AG08395 (cell line): ENCODE data around the gene NDUFA13.

ENCODE experiments used
- DNase-seq: peaks from one replicate; pipeline ENCODE4 v3.0.0; 2012; ENCODE audit warnings: mixed read lengths, low spot score

Gene NDUFA13

DNA sequence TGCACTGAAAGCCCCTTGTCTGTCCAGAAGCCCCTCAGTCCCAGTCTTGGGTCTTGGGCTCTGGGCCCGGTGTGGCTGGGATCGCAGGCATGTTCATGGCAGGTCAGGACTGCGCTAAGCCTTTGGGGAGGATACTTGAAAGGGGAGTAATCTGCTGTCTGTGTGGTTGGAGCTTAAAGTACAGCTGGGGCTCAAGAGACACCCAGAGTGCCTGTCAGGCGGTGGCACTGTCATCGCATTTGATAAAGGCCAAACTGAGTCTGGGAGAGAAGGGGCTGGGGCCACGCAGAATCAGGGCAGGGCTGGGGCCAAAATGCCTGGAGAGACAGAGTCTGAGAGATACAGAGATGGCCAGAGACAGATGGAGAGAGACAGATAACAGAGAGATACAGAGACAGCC, 17.8 kb downstream of the NDUFA13 start:
- no peak for DNase-seq

- DNase-seq, result no peak
Measured at GRCh38 chr19:19534556-19535265, 18.7 kb downstream of the NDUFA13 start.

DNA sequence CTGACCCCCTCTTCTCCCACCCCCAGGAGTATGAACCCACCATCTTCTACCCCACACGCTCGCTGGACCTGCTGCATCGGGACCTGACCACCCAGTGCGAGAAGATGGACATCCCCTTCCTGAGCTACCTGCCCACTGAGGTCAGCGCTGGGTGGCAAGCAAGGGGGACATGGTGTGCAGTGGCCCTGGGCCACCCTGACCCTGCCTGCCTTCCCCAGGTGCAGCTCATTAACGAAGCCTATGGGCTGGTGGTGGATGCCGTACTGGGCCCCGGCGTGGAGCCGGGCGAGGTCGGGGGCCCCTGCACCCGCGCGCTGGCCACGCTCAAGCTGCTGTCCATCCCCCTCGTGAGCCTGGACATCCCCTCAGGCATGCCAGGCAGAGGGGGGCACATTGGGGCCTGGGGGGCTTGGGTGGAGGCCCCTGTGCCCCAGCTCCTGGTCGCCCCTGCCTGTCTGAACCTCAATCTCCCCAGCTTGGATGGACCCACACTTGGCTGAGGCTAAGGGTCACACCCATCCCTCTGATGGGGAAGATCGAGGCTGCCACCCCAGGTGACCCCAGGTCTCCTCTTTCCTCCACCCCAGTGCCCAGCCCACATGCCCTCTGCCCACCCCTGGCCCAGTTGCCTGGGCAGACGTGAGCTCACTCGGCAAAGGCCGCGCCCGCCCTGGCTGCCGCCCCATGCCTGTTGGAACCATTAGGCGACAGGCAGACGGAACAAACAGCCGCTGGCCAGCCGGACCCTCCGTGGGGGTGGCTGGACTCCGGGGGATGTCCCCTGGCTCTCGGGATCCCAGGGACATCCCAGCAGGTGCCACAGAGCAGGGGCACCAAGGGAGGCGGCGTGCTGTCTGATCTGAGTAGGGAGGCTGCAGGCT, 19.5 kb downstream of the NDUFA13 start:
- no peak for DNase-seq

DNA sequence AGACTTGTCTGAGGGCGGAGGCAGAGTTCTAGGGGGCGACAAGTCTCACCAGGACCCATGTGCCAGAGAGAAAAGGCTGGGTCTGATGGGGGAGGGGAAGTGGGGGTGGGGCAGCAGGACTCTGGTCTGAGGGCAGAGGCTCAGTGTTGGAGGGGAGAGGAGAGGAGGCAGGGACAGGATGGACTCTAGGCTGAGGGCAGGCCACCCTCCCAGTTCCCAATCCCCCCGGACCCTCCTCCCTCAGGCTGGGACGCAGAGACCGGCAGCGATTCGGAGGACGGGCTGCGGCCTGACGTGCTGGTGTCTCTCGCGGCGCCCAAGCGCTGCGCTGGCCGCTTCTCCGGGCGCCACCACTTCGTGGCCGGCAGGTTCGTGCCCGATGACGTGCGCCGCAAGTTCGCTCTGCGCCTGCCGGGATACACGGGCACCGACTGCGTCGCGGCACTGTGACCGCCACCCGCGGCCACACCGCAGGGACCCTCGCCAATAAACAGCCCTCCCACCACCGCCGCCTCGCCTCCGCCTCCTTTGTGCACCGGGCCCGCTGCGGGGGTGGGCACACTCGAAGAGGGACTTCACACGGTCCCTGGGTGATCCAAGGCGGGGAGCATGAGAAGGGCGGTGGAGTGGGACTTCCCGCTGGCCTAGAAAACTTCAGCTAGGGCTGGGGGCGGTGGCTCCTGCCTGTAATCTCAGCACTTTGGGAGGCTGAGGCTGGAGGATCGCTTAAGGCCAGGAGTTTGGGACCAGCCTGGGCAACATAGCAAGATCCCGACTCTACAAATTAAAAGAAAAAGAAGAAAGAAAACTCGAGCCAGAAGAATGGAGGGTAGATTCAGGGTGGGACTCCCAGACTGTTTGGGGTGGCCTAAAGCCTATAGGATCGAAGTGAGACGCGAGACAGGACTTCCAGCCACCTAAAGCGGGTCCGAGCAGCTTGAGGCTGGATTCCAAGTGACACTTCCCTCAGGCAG, 21.3 kb downstream of the NDUFA13 start:
- no peak for DNase-seq

DNA sequence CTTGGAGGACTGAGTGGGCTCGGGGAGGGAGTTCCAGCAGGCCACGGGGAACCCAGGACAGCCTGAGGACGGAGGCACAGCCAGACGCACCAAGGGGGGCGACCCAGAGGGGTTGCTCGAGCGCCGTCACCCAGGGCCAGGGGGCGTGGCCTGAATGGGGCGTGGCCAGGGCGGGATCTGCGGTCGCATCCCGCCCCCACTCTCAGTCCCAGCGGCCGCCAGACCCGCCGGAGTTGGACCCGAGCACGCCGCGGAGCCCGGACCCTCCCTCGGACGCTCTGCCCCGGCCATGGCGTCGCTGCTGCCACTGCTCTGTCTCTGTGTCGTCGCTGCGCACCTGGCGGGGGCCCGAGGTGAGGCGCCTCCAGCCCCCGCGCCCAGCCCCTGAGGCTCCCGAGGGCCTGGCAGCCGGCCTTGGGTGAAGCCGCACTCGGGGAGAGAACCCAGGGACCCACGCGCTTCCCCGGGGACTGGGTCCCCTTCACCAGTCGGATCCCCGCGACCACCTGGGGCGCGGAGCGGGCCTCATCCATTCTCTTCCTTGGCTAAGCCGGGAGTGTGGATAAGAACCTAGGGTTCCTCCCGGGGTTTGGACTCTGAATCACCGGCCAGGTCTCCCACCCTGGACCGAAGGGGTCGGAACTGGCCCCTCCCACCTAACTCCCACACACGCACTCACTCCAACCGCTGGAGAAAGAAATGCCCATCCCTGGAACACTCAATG, 22.2 kb downstream of the NDUFA13 start, which contains the start of gene CILP2:
CILP2 (plus strand) TSS at position 205 of the 724 bp plus-strand sequence; CDS start at position 290, 85 bp downstream.
- DNase-seq, result peak; percentile 64

DNA sequence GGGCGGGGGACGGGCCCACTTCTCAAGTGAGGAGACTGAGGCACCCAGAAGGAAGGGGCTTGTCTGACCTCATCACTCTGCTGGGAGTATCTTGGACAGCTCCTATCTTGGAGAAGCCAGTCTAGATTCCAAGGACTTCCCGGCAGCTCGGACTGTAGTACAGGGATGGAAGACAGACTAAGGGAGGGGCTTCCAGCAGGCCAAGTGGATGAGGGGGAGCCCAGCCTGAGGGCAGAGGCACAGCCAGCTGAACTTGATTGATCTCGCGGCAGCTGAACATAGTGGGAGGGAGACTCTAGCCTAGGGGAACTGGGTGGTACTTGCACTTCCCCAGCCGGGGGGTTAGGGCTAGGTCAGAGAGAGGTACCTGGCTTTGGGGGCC, 22.8 kb downstream of the NDUFA13 start:
- DNase-seq, result no peak

GRCh38 chr19:19539698-19540063, 23.7 kb downstream of the NDUFA13 start:
- DNase-seq, result no peak

- peak; percentile 64 for DNase-seq
Measured at GRCh38 chr19:19540064-19540714, 24.2 kb downstream of the NDUFA13 start.

- DNase-seq, result peak; percentile 66
Measured at GRCh38 chr19:19540715-19541515, 24.9 kb downstream of the NDUFA13 start.

DNA sequence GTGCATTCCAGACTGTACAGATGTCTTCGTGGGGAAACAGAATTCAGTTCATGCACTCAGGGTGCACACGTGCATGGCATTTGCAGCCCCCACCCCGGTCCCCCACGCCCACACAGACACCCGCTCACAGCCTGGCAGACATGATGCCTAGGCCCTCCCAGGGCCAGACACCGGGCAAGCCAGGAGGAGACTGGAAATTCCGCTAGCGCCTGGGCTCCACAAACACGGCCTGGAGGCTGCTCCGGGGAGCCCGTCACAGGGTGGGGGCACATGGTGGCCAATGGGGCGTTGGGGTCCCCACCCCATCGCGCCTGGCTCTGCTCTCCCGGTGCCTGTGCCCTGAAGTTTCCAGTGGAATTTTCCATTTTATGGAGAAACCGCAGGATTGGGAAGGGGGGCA, 25.6 kb downstream of the NDUFA13 start:
- no peak for DNase-seq

GRCh38 chr19:19542507-19542906, 26.5 kb downstream of the NDUFA13 start:
- DNase-seq, result no peak

DNA sequence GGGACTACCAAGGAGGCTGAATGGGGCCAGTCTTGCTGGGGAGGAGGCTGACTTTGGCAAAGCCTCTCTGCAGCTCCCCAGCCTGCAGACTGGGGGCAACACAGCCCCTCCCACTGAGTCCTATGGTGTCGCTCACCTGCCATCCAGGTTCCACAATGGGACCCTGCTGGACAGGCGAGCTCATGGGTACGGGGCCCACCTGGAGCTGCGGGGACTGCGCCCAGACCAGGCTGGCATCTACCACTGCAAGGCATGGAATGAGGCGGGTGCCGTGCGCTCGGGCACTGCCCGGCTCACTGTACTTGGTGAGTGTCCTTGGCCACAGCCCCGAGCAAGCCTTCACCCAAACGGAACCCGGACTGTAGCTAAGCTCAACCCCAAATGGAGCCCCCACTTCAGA, 27.1 kb downstream of the NDUFA13 start:
- no peak for DNase-seq

- no peak for DNase-seq
Measured at GRCh38 chr19:19543640-19544039, 27.6 kb downstream of the NDUFA13 start.

GRCh38 chr19:19544257-19544953, 28.4 kb downstream of the NDUFA13 start:
- DNase-seq, result no peak

- DNase-seq, result no peak
Measured at GRCh38 chr19:19544954-19545591, 29.0 kb downstream of the NDUFA13 start.

DNA sequence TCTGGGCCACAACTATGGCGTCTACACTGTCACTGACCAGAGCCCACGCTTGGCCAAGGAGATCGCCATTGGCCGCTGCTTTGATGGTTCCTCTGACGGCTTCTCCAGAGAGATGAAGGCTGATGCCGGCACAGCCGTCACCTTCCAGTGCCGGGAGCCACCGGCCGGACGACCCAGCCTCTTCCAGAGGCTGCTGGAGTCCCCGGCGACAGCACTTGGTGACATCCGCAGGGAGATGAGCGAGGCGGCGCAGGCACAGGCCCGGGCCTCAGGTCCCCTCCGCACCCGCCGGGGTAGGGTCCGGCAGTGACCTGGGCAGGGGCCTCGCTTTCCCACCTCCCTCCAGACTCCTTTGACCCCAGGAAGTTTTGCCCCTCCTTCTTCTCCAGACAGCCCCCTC, 29.7 kb downstream of the NDUFA13 start:
- no peak for DNase-seq

DNA sequence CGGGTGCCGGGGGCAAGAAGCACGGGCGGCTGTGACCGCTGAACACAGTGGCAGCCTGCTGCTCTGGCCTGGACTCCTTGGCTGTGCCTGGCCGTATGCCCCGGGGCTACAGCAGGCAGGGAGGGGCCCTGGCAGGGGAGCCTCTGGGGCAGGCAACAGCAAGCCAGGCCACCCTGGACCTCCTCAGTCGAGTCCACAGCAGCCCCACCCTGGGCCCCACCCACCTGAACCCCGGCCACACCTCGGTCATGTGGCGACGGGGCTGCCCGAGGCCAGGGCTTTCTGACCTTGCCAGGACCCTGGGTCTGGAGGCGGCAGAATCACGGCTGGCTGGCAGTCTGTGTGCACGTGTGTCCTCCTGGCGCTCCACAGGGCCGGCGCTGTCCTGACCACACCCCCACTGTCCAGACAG, 30.7 kb downstream of the NDUFA13 start:
- DNase-seq, result no peak

DNA sequence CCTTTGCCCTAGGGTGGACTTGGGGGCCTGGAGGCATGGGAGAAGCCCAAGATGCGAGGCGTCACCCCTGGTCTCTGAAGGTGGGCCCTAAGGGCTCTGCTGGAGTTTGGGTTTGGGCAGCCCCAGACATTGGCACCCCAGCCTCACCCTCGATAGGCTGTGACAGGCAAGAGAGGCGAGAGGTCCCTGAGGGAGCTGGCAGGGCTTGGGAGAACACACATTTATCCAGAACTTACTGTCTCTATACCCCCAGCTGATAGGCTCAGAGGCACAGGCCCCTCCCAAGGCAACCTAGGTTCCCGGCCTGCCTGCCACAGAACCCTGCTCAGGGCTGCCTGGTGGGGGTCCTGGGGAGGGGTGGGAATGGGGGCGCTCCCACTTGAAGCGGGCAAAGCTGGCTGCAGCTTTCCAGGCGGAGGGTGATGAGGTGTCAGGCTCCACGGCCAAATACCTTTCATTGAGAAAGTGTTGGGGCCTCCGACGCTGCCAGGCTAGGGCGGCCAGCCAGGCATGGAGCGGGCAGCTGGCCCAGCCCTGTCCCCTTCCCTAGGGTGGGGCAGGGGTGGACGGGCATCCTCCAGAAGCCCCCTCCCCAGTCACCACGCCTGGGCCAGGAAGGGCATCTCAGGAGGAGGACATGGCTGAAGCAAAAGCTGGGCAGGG, 31.8 kb downstream of the NDUFA13 start:
- DNase-seq, result no peak
